IPS DF 6.9 (cell line): ENCODE measurements around the gene GIPC2.

ENCODE experiments used
- DNase-seq: peaks from one replicate; pipeline ENCODE4 v3.0.0-alpha.2; 2013; ENCODE audit warnings: low read depth, low spot score
- H3K27ac ChIP-seq: one replicate; pipeline ENCODE4 v1.5.1; 2013; ENCODE audit warnings: low read length, control low read depth
- H3K27me3 ChIP-seq: 2 replicates; pipeline ENCODE4 v1.6.1; 2013; ENCODE audit warnings: mild to moderate bottlenecking, low read length; ENCODE audit not compliant: control insufficient read depth, insufficient read depth
- H3K36me3 ChIP-seq: 2 replicates; pipeline ENCODE4 v1.6.1; 2013; ENCODE audit warnings: low read length; ENCODE audit not compliant: control insufficient read depth, insufficient read depth
- H3K4me1 ChIP-seq: 2 replicates; pipeline ENCODE4 v1.6.1; 2013; ENCODE audit warnings: low read length; ENCODE audit not compliant: control insufficient read depth, insufficient read depth
- H3K4me3 ChIP-seq: 2 replicates; pipeline ENCODE4 v1.5.1; 2013; ENCODE audit warnings: mild to moderate bottlenecking, low read length
- H3K9me3 ChIP-seq: 2 replicates; pipeline ENCODE4 v1.6.1; 2013; ENCODE audit warnings: low read length, inconsistent platforms; ENCODE audit not compliant: control insufficient read depth, insufficient read depth
- WGBS: extraction: QIAGEN DNeasy Blood & Tissue Kit; methylation state at CpG from one replicate; pipeline ENCODE4 v1.1.7; 2013; ENCODE audit warnings: mixed read lengths, missing lambda C conversion rate; ENCODE audit not compliant: insufficient read length, insufficient coverage; 5-methylcytosine and 5-hydroxymethylcytosine counted together

The GIPC2 gene

DNA sequence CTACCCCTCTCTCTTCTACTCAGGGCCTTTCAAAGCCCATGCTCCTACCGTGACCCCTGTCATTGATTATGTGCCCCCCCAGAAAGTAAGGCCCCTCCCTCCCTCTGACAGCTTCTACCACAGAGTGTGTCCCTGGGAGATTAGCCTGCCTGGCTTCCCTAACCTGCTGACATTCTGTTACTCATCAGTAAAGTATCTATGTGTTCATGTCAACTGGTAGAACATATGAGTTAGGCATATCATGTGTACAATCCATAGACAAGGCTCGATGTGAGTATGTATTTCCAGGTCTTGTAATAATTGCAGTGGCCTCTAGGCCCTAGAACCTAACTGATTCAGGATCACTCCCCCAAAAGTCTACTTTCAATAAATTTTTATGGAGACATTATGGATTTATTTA lies 120.0 kb downstream of the GIPC2 start:
- no peak overlapping the region for H3K4me3 ChIP-seq
- no peaks in the 10 kb centered on the region for H3K36me3 ChIP-seq
- H3K4me1 ChIP-seq = no peaks in the 10 kb centered on the region
- no peaks in the 10 kb centered on the region for H3K9me3 ChIP-seq
- WGBS = no CpG with 5 or more reads among the region's 2 CpGs
- DNase-seq = no peak
- H3K27me3 ChIP-seq = no peaks in the 10 kb centered on the region
- no peak overlapping the region for H3K27ac ChIP-seq

DNA sequence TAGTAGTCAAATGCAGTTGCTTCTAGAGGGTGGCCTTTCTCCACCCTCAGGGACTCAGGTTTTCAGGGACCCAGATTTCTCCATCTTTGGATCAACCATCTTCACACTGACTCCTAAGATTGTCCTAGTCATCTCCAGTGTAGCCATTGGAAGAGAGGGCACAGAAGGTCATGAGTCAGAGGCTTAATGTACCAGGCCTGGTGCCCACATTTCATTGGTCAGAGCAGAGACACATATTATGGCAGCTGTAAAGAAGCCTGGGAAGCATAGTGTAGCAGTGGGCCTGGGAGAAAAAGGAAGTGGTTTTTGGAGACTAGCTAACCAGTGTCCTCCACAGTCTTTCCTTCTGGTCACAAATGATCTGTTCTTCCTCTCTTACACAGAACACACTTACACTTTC lies 122.5 kb downstream of the GIPC2 start:
- Histone ChIP-seq H3K27ac (no peak overlapping the region), H3K27me3 (no peaks in the 10 kb centered on the region), H3K36me3 (no peaks in the 10 kb centered on the region), H3K4me1 (no peaks in the 10 kb centered on the region), H3K4me3 (no peak overlapping the region), H3K9me3 (no peaks in the 10 kb centered on the region)
- DNase-seq = no peak

GRCh38 chr1:78170859-78171258 lies 125.1 kb downstream of the GIPC2 start:
- Histone ChIP-seq H3K27me3 (no peaks in the 10 kb centered on the region), H3K27ac (no peak overlapping the region), H3K4me1 (no peaks in the 10 kb centered on the region), H3K4me3 (no peak overlapping the region), H3K36me3 (no peaks in the 10 kb centered on the region), H3K9me3 (no peaks in the 10 kb centered on the region)
- WGBS = no CpG with 5 or more reads among the region's 2 CpGs
- no peak for DNase-seq

GRCh38 chr1:78171736-78172590 lies 126.2 kb downstream of the GIPC2 start:
- no peak for DNase-seq
- no peak overlapping the region for H3K4me3 ChIP-seq
- no peaks in the 10 kb centered on the region for H3K9me3 ChIP-seq
- no CpG with 5 or more reads among the region's 3 CpGs for WGBS
- no peaks in the 10 kb centered on the region for H3K36me3 ChIP-seq
- H3K27ac ChIP-seq = no peak overlapping the region
- H3K4me1 ChIP-seq = no peaks in the 10 kb centered on the region
- H3K27me3 ChIP-seq = no peaks in the 10 kb centered on the region

GRCh38 chr1:78176448-78176847 lies 130.7 kb downstream of the GIPC2 start:
- Histone ChIP-seq H3K27ac (no peak overlapping the region), H3K9me3 (no peaks in the 10 kb centered on the region), H3K4me1 (no peaks in the 10 kb centered on the region), H3K36me3 (no peaks in the 10 kb centered on the region), H3K27me3 (no peaks in the 10 kb centered on the region; the same call in 1 of the 2 replicates), H3K4me3 (no peak overlapping the region)
- WGBS = no CpG with 5 or more reads among the region's 3 CpGs
- DNase-seq = no peak

DNA sequence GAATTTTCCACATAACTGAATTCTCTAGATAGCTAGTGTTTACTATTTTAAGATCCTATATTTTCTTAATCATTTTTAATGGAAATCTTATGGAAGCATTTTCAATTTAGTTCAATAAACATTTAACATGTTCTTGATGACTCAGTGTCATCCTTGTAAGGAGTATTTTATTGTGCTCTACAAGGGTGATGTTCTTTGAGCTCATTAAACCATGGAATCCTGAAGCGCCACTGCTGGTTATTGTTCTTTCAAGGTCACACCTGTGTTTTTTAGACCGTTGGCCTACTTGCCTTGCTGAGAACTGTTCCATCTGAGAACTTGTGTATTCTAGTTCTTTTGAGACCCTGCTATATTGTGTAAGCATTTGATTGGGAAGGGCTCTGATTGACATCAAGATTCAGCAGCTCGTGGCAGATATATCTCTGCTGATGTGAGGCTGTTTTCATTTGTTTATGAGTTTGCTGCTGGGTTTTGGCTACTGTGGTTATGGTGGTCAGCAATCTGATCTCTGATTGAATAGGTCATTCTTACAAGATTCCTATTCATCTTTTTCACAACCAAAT lies 132.0 kb downstream of the GIPC2 start:
- Histone ChIP-seq H3K27ac (no peak overlapping the region), H3K4me1 (no peaks in the 10 kb centered on the region), H3K9me3 (no peaks in the 10 kb centered on the region), H3K36me3 (no peaks in the 10 kb centered on the region), H3K27me3 (no peaks in the 10 kb centered on the region; the same call in 1 of the 2 replicates), H3K4me3 (no peak overlapping the region)
- DNase-seq = no peak
- WGBS = no CpG with 5 or more reads among the region's 3 CpGs

DNA sequence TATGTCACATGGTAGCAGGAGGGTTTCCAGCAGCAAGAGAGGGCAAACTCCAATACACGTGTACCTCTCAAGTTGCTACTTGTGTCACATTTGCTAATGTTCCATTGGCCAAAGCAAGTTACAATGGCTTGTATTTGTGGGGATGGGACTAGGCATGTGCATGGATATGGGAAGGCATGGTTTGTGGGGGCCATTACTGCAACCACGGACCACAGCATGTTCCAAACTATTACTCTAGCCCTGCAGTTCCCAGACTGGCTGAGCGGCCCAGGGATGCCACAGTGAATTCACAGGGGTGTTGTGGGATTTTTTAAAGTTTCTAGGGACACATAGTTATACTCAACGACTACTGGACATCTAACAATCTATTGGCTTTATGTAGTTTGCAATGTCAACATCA lies 133.1 kb downstream of the GIPC2 start:
- no peaks in the 10 kb centered on the region for H3K9me3 ChIP-seq
- no peaks in the 10 kb centered on the region for H3K36me3 ChIP-seq
- no peak overlapping the region for H3K27ac ChIP-seq
- no peaks in the 10 kb centered on the region; the same call in 1 of the 2 replicates for H3K27me3 ChIP-seq
- no CpG with 5 or more reads among the region's 4 CpGs for WGBS
- DNase-seq = no peak
- no peaks in the 10 kb centered on the region for H3K4me1 ChIP-seq
- no peak overlapping the region for H3K4me3 ChIP-seq

GRCh38 chr1:78184460-78185072 lies 138.8 kb downstream of the GIPC2 start:
- whole genome bisulfite sequencing = no CpG with 5 or more reads among the region's 3 CpGs
- Histone ChIP-seq H3K27me3 (no peaks in the 10 kb centered on the region; the same call in 1 of the 2 replicates), H3K4me1 (no peaks in the 10 kb centered on the region), H3K36me3 (no peaks in the 10 kb centered on the region), H3K27ac (no peak overlapping the region), H3K4me3 (no peak overlapping the region), H3K9me3 (no peaks in the 10 kb centered on the region)
- DNase-seq = no peak
